Trophoblast cell (in vitro differentiated cells and primary cell): Measurements from ENCODE around the gene CDH18.
A peak's percentile ranks its signal among the peaks of the same experiment; 100 is the strongest.

Source experiments
- DNase-seq, 2 donors: peaks; one replicate each; pipeline ENCODE4 v3.0.0-alpha.2; 2016
- H2AFZ ChIP-seq: 2 replicates; pipeline ENCODE4 v1.6.1; 2013; ENCODE audit warnings: low read length, moderate library complexity, mild to moderate bottlenecking; ENCODE audit not compliant: insufficient read depth, poor library complexity
- H2AK5ac ChIP-seq: 2 replicates; pipeline ENCODE4 v1.6.1; 2013; ENCODE audit warnings: mild to moderate bottlenecking, low read length
- H2BK120ac ChIP-seq: 2 replicates; pipeline ENCODE4 v1.6.1; 2013; ENCODE audit warnings: low read length, mild to moderate bottlenecking, moderate library complexity; ENCODE audit not compliant: insufficient read depth, poor library complexity
- H2BK12ac ChIP-seq: 2 replicates; pipeline ENCODE4 v1.6.1; 2013; ENCODE audit warnings: mild to moderate bottlenecking, low read length, moderate library complexity
- H2BK5ac ChIP-seq: 2 replicates; pipeline ENCODE4 v1.6.1; 2013; ENCODE audit warnings: low read length, low read depth, moderate library complexity, mild to moderate bottlenecking; ENCODE audit not compliant: poor library complexity
- H3K14ac ChIP-seq: 2 replicates; pipeline ENCODE4 v1.6.1; 2013; ENCODE audit warnings: mild to moderate bottlenecking, low read length
- H3K18ac ChIP-seq: 2 replicates; pipeline ENCODE4 v1.6.1; 2013; ENCODE audit warnings: mild to moderate bottlenecking, low read length
- H3K23ac ChIP-seq: 2 replicates; pipeline ENCODE4 v1.6.1; 2013; ENCODE audit warnings: low read length
- H3K27ac ChIP-seq: 2 replicates; pipeline ENCODE4 v1.5.1; 2013; ENCODE audit warnings: low read depth, mild to moderate bottlenecking, inconsistent platforms, low read length, moderate library complexity
- H3K27me3 ChIP-seq: 2 replicates; pipeline ENCODE4 v1.6.1; 2013; ENCODE audit warnings: inconsistent platforms, mild to moderate bottlenecking, low read length, moderate library complexity; ENCODE audit not compliant: insufficient read depth
- H3K36me3 ChIP-seq, 2 experiments: 1 replicate in 1 of 2; 2 replicates in 1 of 2; pipeline ENCODE4 v1.6.1; 2013; ENCODE audit warnings: low read length in 2 of 2, mild to moderate bottlenecking in 2 of 2, moderate library complexity in 1 of 2; ENCODE audit not compliant: insufficient read depth in 2 of 2, control insufficient read depth in 1 of 2
- H3K4ac ChIP-seq: 2 replicates; pipeline ENCODE4 v1.6.1; 2013; ENCODE audit warnings: low read depth, mild to moderate bottlenecking, low read length, moderate library complexity
- H3K4me1 ChIP-seq, 2 experiments: 1 replicate in 1 of 2; 2 replicates in 1 of 2; pipeline ENCODE4 v1.6.1; 2013; ENCODE audit warnings: low read length in 2 of 2, mild to moderate bottlenecking in 2 of 2, moderate library complexity in 1 of 2; ENCODE audit not compliant: insufficient read depth in 2 of 2, control insufficient read depth in 1 of 2
- H3K4me2 ChIP-seq: 2 replicates; pipeline ENCODE4 v1.6.1; 2013; ENCODE audit warnings: inconsistent platforms, mild to moderate bottlenecking, low read length, moderate library complexity
- H3K4me3 ChIP-seq: 2 replicates; pipeline ENCODE4 v1.5.1; 2013; ENCODE audit warnings: mild to moderate bottlenecking, low read depth, low read length, inconsistent platforms
- H3K79me1 ChIP-seq: one replicate; pipeline ENCODE4 v1.6.1; 2013; ENCODE audit warnings: low read length
- H3K79me2 ChIP-seq: 2 replicates; pipeline ENCODE4 v1.6.1; 2013; ENCODE audit warnings: low read length, mild to moderate bottlenecking; ENCODE audit not compliant: control insufficient read depth, insufficient read depth, poor library complexity
- H3K9ac ChIP-seq: 2 replicates; pipeline ENCODE4 v1.6.1; 2013; ENCODE audit warnings: mild to moderate bottlenecking, low read length
- H3K9me3 ChIP-seq: 2 replicates; pipeline ENCODE4 v1.6.1; 2013; ENCODE audit warnings: low read depth, mild to moderate bottlenecking, control low read depth, inconsistent platforms, low read length; ENCODE audit not compliant: insufficient read depth
- H4K12ac ChIP-seq: 2 replicates; pipeline ENCODE4 v1.6.1; 2013; ENCODE audit warnings: low read depth, mild to moderate bottlenecking, low read length, moderate library complexity
- H4K8ac ChIP-seq: 2 replicates; pipeline ENCODE4 v1.6.1; 2013; ENCODE audit warnings: low read depth, mild to moderate bottlenecking, low read length, moderate library complexity
- H4K91ac ChIP-seq: one replicate; pipeline ENCODE4 v1.6.1; 2013; ENCODE audit warnings: low read depth, mild to moderate bottlenecking, low read length, moderate library complexity
- WGBS: extraction: QIAGEN DNeasy Blood & Tissue Kit; methylation state at CpG from one replicate; pipeline ENCODE4 v1.1.7; 2013; ENCODE audit warnings: missing lambda C conversion rate; ENCODE audit not compliant: insufficient read length, insufficient coverage; ENCODE audit errors: extremely low coverage; 5-methylcytosine and 5-hydroxymethylcytosine counted together

Gene CDH18

DNA sequence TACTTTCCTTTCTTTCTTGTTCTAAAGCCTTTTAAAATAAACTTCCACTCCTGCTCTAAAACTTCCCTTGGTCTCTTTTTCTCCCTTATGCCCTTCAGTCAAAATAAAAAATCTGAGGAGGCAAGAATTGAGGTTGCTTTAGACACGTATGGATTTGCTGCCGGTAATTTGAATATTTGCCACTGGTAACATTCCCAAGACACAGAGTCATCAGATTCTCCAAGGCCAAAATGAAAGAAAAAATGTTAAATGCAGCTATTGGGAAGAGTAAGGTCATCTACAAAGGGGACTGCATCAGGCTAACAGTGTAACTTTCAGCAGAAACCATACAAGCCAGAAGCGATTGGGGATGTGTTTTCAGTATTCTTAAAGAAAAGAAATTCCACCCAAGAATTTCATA lies 311.1 kb downstream of the CDH18 start:
- H2BK120ac ChIP-seq, result no peak overlapping the region
- no peak overlapping the region for H3K4me2 ChIP-seq
- no peaks in the 10 kb centered on the region for H3K9me3 ChIP-seq
- H3K27ac ChIP-seq, result no peak overlapping the region
- H3K27me3 ChIP-seq, result no peaks in the 10 kb centered on the region
- no peak overlapping the region for H3K14ac ChIP-seq
- no peak overlapping the region for H2BK12ac ChIP-seq
- H3K4me1 ChIP-seq, result no peaks in the 10 kb centered on the region
- no peak overlapping the region for H2BK5ac ChIP-seq
- H4K12ac ChIP-seq, result no peak overlapping the region
- no peaks in the 10 kb centered on the region for H3K79me2 ChIP-seq
- H4K91ac ChIP-seq, result no peak overlapping the region
- no peak overlapping the region for H3K4ac ChIP-seq
- H3K79me1 ChIP-seq, result no peaks in the 10 kb centered on the region
- no CpG with 5 or more reads among the region's 3 CpGs for WGBS
- H3K36me3 ChIP-seq, result no peaks in the 10 kb centered on the region
- H3K23ac ChIP-seq, result no peak overlapping the region
- no peak overlapping the region for H4K8ac ChIP-seq
- DNase-seq, result peak in 1 of 2 donors; percentile 41
- H3K18ac ChIP-seq, result no peak overlapping the region
- no peak overlapping the region for H2AK5ac ChIP-seq
- no peak overlapping the region for H3K9ac ChIP-seq
- no peak overlapping the region for H2AFZ ChIP-seq
- no peak overlapping the region for H3K4me3 ChIP-seq

DNA sequence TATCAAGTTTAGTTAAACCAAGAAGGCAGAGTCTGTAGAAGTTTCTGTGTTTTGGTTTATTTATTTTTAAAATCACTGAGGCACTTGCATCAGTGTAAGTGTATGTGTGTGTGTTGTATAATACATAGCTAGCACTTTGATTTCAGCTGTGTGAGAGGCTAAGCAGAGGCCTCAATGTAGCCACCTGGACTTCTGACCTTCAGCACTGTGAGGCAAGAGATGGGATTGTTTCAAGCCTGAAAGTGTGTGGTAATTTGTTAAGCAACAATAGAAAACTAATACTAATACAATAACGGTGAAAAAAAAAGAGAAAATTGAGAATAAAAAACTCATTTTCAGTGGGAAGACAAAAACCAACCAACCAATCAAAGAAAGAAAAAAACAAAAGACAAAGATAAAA lies 327.3 kb downstream of the CDH18 start:
- Histone ChIP-seq H3K23ac (no peak overlapping the region), H4K12ac (no peak overlapping the region), H3K79me1 (no peaks in the 10 kb centered on the region), H2AK5ac (no peak overlapping the region), H2BK12ac (no peak overlapping the region), H2BK120ac (no peak overlapping the region), H2AFZ (no peak overlapping the region), H2BK5ac (no peak overlapping the region), H3K27ac (no peak overlapping the region), H3K4me1 (no peaks in the 10 kb centered on the region), H3K27me3 (no peaks in the 10 kb centered on the region), H3K9ac (no peak overlapping the region), H3K14ac (no peak overlapping the region), H3K4ac (no peak overlapping the region), H4K91ac (no peak overlapping the region), H3K36me3 (no peaks in the 10 kb centered on the region), H3K4me2 (no peak overlapping the region), H3K9me3 (no peaks in the 10 kb centered on the region), H3K79me2 (no peaks in the 10 kb centered on the region), H3K18ac (no peak overlapping the region), H3K4me3 (no peak overlapping the region), H4K8ac (no peak overlapping the region)
- no CpG with 5 or more reads among the region's 1 CpG for WGBS
- no peak for DNase-seq

DNA sequence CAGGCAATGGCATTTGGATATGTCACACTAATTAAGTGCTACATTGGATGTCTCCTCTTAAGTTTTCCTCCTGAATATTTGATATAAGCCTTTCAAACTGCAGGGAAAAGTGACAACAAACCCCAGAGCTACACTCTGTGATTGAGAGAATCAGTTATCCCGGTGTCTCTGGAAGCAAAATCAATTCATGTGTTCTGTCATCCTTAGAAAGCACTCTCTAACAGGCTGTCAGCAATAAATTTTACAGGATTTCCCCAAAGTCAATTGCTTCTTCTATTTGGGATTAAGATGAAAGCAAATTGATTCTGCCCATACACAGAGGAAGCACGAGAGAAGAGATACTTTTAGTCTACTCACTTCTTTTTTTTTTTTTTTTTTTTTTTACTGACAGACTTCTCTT lies 332.4 kb downstream of the CDH18 start:
- Histone ChIP-seq H3K27ac (no peak overlapping the region), H4K91ac (no peak overlapping the region), H3K9ac (no peak overlapping the region), H3K4me3 (no peak overlapping the region), H3K23ac (no peak overlapping the region), H2BK5ac (no peak overlapping the region), H3K14ac (no peak overlapping the region), H3K27me3 (no peaks in the 10 kb centered on the region), H3K9me3 (no peaks in the 10 kb centered on the region), H4K12ac (no peak overlapping the region), H2BK12ac (no peak overlapping the region), H3K4me2 (no peak overlapping the region), H4K8ac (no peak overlapping the region), H3K18ac (no peak overlapping the region), H2AFZ (no peak overlapping the region), H2BK120ac (no peak overlapping the region), H3K4me1 (no peaks in the 10 kb centered on the region), H3K79me2 (no peaks in the 10 kb centered on the region), H3K4ac (no peak overlapping the region), H3K79me1 (no peaks in the 10 kb centered on the region), H3K36me3 (no peaks in the 10 kb centered on the region), H2AK5ac (no peak overlapping the region)
- no CpG with 5 or more reads among the region's 2 CpGs for WGBS
- DNase-seq, result no peak

DNA sequence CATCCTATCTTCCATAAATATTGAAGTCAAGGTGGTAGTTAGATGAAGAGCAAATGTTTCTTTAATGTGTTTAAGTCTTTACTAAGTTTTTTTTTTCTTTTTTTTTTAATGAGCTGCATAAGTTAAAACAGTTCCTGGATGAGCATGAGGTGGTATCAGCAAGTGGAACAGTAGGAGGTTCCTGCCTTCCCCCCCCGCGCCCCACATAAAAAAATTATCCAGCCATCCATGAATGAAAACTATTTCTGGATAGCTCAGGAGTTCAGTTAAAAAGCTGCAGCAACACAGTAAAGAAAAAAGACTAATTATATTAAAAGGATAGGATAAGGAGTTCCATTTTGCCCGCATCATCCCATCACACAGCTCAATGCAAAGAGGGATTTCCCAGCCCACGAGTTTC lies 349.5 kb downstream of the CDH18 start:
- Histone ChIP-seq H3K4me1 (no peaks in the 10 kb centered on the region), H3K23ac (no peak overlapping the region), H3K27me3 (no peaks in the 10 kb centered on the region), H3K9ac (no peak overlapping the region), H2AFZ (no peak overlapping the region), H3K4me2 (no peak overlapping the region), H3K36me3 (no peaks in the 10 kb centered on the region), H2BK120ac (no peak overlapping the region), H3K4ac (no peak overlapping the region), H4K12ac (no peak overlapping the region), H3K18ac (no peak overlapping the region), H3K79me1 (no peaks in the 10 kb centered on the region), H2AK5ac (no peak overlapping the region), H3K27ac (no peak overlapping the region), H2BK12ac (no peak overlapping the region), H3K9me3 (peaks cover 2% of the 10 kb centered on the region), H3K14ac (no peak overlapping the region), H4K91ac (no peak overlapping the region), H2BK5ac (no peak overlapping the region), H3K4me3 (no peak overlapping the region), H4K8ac (no peak overlapping the region), H3K79me2 (no peaks in the 10 kb centered on the region)
- DNase-seq, result peak in 1 of 2 donors; percentile 15
- no CpG with 5 or more reads among the region's 4 CpGs for WGBS
